HG03045 (cell line): Measurements from ENCODE around the gene MAP7D3.
"Not testable (repeated sequence)": the region's sequence is repeated elsewhere in the genome, so short reads cannot be mapped to it uniquely, and the experiment has no call there.

Experiments used
- ATAC-seq: cut with Tn5 transposase; IDR thresholded peaks from one replicate; pipeline ENCODE4 v1.9.1; 2021; ENCODE audit warnings: mild to moderate bottlenecking, moderate library complexity; ENCODE audit not compliant: unreplicated experiment

Gene MAP7D3

GRCh38 chrX:136250191-136251040, 784 bp downstream of the MAP7D3 start:
- ATAC-seq = peak; percentile 38

- no peak for ATAC-seq
Observed at GRCh38 chrX:136246201-136246600, 5.0 kb downstream of the MAP7D3 start.

- not testable (repeated sequence) for ATAC-seq
Observed at GRCh38 chrX:136237849-136238248, 13.4 kb downstream of the MAP7D3 start.

GRCh38 chrX:136237074-136237473, 14.1 kb downstream of the MAP7D3 start:
- no peak for ATAC-seq

DNA sequence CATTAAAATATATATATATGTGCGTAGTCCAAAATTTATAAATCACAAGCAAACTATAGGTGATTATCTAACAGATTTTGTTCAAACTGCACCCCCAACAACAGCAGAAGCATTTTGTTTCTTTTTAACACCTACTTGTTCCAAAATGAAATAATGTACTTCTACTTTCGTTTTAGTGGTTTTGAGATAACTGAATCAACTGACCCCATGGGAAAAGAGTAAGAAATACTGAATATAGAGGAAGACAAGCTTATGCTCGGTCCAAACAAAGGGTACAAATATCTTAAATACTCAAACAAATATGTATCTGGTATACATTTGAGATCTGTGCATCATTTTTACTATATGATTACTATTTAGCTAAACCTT, 22.4 kb downstream of the MAP7D3 start:
- ATAC-seq = peak; percentile 33

- ATAC-seq = peak; percentile 46
Observed at GRCh38 chrX:136227948-136228838, 23.0 kb downstream of the MAP7D3 start.

GRCh38 chrX:136227074-136227473, 24.1 kb downstream of the MAP7D3 start:
- ATAC-seq = no peak

GRCh38 chrX:136221851-136222513, 29.2 kb downstream of the MAP7D3 start:
- no peak for ATAC-seq

GRCh38 chrX:136220951-136221350, 30.2 kb downstream of the MAP7D3 start:
- no peak for ATAC-seq

DNA sequence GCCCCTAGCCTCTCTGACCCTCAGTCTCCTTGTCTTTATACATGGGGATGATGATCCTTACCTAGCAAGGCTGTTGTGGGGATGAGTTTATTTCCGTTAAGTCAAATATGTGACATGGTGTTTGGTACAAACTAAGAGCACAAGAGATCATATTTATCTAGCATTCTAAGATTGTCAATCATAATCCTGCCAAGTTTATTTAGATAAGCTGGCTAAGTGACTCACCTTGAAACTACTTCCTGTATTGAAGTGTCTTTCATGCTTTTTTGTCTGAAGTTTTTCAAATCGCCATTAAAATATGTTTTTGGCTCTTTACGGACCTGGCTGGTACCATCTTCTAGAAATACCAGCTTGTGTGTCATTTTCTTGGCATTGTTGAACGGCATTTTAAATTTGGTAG, 30.7 kb downstream of the MAP7D3 start:
- no peak for ATAC-seq

DNA sequence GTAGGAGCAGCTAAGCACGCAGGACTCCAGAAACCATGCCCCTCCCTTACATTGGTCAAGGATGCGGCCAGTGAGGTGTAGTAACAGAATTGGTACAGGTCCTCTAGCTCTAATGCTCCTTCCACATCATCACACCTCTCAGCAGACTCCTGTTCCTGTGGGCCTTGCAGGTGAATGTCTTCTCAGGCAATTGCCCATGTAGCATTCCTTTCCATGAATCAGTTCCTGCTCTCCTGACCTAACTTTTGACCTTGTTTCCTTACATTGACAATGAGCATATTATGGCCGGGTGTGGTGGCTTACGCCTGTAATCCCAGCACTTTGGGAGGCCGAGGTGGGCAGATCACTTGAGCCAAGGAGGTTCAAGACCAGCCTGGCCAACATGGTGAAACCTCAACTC, 31.3 kb downstream of the MAP7D3 start:
- ATAC-seq = no peak

DNA sequence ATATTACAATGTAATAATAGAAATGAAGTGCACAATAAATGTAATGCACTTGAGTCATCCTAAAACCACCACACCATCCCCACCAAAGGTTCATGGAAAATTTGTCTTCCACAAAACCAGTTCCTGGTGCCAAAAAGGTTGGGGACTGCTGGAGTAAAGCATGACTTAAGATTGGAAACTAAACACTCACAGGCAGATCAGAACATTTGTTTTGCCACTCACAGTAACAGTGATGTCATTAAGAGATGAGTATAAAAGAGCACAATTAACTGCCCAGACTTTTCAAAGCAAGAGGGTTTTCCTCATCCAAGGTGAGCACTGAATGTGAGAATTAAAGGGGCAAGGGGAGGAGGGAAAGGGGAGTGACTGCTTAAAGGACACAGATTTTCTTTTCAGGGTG, 35.6 kb downstream of the MAP7D3 start:
- no peak for ATAC-seq

- no peak for ATAC-seq
Observed at GRCh38 chrX:136214551-136214950, 36.6 kb downstream of the MAP7D3 start.

DNA sequence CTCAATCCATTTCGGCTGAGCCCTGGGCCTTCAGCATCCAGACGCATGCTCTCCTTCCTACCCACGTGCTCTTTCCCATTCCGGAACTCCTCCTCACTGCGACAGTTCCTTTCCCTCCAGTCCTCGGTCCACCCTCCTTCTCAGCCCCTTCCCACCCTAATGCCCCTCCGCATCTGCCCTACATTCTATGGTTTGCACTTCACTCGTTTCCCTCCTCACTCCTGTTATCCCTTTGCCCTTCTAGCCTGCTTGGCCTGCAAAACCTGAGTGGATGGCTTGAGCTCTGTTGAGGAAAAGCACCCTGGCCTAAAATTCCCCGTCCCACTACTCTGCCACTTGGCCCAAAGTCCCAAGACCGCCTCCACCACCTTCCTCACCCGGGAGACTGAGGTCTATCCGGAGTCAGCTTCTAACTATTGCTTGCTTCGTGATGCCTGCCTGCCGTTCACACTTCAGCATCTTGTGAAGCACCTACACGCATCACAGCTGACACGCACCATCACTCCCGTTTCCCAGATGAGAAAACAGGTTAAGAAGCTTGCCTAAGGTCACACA, 38.6 kb downstream of the MAP7D3 start:
- no peak for ATAC-seq

GRCh38 chrX:136211766-136212556, 39.2 kb downstream of the MAP7D3 start:
- no peak for ATAC-seq

- ATAC-seq = no peak
Observed at GRCh38 chrX:136210806-136211205, 40.4 kb downstream of the MAP7D3 start.

- no peak for ATAC-seq
Observed at GRCh38 chrX:136210243-136210642, 41.0 kb downstream of the MAP7D3 start.

DNA sequence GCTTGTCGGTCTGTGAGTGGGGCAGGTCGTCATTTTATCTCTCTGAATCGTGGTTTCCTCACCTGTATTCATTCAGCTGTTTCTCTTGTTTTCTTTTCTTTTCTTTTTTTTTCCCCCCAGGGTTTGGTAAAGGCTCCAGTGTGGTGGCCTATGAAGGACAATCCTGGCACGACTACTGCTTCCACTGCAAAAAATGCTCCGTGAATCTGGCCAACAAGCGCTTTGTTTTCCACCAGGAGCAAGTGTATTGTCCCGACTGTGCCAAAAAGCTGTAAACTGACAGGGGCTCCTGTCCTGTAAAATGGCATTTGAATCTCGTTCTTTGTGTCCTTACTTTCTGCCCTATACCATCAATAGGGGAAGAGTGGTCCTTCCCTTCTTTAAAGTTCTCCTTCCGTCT, 41.4 kb downstream of the MAP7D3 start:
- ATAC-seq = no peak

- ATAC-seq = no peak
Observed at GRCh38 chrX:136209016-136209738, 42.0 kb downstream of the MAP7D3 start.

DNA sequence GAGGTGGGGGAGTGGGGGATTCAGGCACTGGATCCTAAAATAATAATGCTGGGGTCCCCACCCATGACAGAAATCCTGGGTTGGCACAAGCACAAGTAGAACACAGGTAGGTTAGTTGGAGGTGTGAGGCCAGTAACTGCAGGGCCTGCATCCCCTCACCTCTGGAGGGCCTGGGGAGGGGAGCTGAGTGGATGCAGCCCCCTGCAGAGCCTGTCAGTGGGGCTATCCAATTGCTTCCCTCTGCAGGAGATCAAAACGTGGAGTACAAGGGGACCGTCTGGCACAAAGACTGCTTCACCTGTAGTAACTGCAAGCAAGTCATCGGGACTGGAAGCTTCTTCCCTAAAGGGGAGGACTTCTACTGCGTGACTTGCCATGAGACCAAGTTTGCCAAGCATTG, 43.7 kb downstream of the MAP7D3 start:
- no peak for ATAC-seq
